Measurements from ENCODE around the gene ANKS1A. TPM values are rescaled to one million over a fixed set of nuclear protein-coding genes. Genes with fewer than 3 reads are reported as not detected.

Gene ANKS1A
- total and polyA plus RNA-seq, 10 donors: 5.1 to 68.9 (median 45.6) TPM

- TF ChIP-seq POLR2AphosphoS5 (IDR thresholded peaks at IDR 0.05) (no peak), POLR2A (IDR thresholded peaks at IDR 0.05) (no peak)
- TF ChIP-seq, protein P1, sequence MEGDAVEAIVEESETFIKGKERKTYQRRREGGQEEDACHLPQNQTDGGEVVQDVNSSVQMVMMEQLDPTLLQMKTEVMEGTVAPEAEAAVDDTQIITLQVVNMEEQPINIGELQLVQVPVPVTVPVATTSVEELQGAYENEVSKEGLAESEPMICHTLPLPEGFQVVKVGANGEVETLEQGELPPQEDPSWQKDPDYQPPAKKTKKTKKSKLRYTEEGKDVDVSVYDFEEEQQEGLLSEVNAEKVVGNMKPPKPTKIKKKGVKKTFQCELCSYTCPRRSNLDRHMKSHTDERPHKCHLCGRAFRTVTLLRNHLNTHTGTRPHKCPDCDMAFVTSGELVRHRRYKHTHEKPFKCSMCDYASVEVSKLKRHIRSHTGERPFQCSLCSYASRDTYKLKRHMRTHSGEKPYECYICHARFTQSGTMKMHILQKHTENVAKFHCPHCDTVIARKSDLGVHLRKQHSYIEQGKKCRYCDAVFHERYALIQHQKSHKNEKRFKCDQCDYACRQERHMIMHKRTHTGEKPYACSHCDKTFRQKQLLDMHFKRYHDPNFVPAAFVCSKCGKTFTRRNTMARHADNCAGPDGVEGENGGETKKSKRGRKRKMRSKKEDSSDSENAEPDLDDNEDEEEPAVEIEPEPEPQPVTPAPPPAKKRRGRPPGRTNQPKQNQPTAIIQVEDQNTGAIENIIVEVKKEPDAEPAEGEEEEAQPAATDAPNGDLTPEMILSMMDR (IDR thresholded peaks at IDR 0.05 in 8 of 11, conservative IDR thresholded peaks at IDR 0.05 in 3 of 11): no peak
- DNase-seq: no peak
- peak overlapping the region in 2 of 8 donors; percentile 7 to 72 for H3K27ac ChIP-seq
- H3K4me3 ChIP-seq: no peak overlapping the region
- 59 to 68% (median 64%) methylated on average over 7 to 8 of the region's 8 CpGs for WGBS, 5 donors
- no peaks in the 10 kb centered on the region for H3K27me3 ChIP-seq (replicated peaks in 1 of 7)
- no peaks in the 10 kb centered on the region for H3K9me3 ChIP-seq
- intact Hi-C loops (cut with DNase I; ENCODE audit: low total_unique reads): no loop called here
- peaks cover 0 to 88% (median 0%) of the 10 kb centered on the region in 6 donors for H3K36me3 ChIP-seq
- peaks cover 8 to 77% (median 49%) of the 10 kb centered on the region in 6 donors for H3K4me1 ChIP-seq
Measured at GRCh38 chr6:35036828-35037663, 148.0 kb downstream of the ANKS1A start.

GRCh38 chr6:35037664-35038038 is 148.6 kb downstream of the ANKS1A start:
- TF ChIP-seq POLR2A (IDR thresholded peaks at IDR 0.05): no peak
- TF ChIP-seq POLR2AphosphoS5 (IDR thresholded peaks at IDR 0.05): no peak
- TF ChIP-seq, protein P1 (IDR thresholded peaks at IDR 0.05 in 8 of 11, conservative IDR thresholded peaks at IDR 0.05 in 3 of 11): no peak
- no peaks in the 10 kb centered on the region for H3K9me3 ChIP-seq
- intact Hi-C loops (cut with DNase I; ENCODE audit: low total_unique reads): no loop called here
- 60 to 87% (median 80%) methylated on average over 2 of the region's 2 CpGs for WGBS, 5 donors
- H3K27me3 ChIP-seq (replicated peaks in 1 of 7): no peaks in the 10 kb centered on the region
- H3K36me3 ChIP-seq: peaks cover 0 to 89% (median 0%) of the 10 kb centered on the region in 6 donors
- no peak for DNase-seq
- peaks cover 8 to 83% (median 51%) of the 10 kb centered on the region in 6 donors for H3K4me1 ChIP-seq
- peak overlapping the region in 2 of 8 donors; percentile 7 to 21 for H3K27ac ChIP-seq
- no peak overlapping the region for H3K4me3 ChIP-seq

DNA sequence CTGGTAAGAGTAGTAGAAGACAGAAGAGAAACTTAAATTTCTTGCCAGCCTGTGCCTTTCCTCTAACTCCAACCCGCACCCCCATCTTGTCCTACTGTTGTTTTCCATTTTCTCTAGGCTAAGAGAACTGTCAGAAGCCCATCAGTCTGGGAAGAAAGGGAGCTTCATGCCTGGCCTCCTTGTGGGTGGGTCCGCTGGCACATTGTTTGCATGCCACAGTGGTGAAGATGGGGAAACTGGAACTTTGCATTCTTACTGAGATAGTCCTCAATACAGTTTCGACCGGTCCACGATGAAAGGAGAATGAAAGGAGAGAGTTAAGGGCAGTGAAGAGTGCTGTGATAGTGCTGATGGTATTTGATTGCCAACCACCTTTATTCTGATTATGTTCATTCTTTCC is 149.0 kb downstream of the ANKS1A start:
- DNase-seq: no peak
- intact Hi-C loops (cut with DNase I; ENCODE audit: low total_unique reads): no loop called here
- Histone ChIP-seq H3K4me1 (peaks cover 8 to 84% (median 52%) of the 10 kb centered on the region in 6 donors), H3K4me3 (no peak overlapping the region), H3K27ac (peak overlapping the region in 1 of 8 donors; percentile 21), H3K36me3 (peaks cover 0 to 92% (median 0%) of the 10 kb centered on the region in 6 donors), H3K9me3 (no peaks in the 10 kb centered on the region), H3K27me3 (replicated peaks in 1 of 7) (no peaks in the 10 kb centered on the region)
- TF ChIP-seq, protein P1 (IDR thresholded peaks at IDR 0.05 in 8 of 11, conservative IDR thresholded peaks at IDR 0.05 in 3 of 11): no peak
- TF ChIP-seq POLR2A (IDR thresholded peaks at IDR 0.05) (no peak), POLR2AphosphoS5 (IDR thresholded peaks at IDR 0.05) (no peak)
- WGBS, 5 donors: 91 to 98% (median 95%) methylated on average over 5 of the region's 5 CpGs

- Histone ChIP-seq H3K27ac (peak overlapping the region in 3 of 8 donors; percentile 25 to 89 (median 79)), H3K4me1 (peaks cover 11 to 84% (median 55%) of the 10 kb centered on the region in 6 donors)
- intact Hi-C loops (cut with DNase I; ENCODE audit: low total_unique reads): no loop called here
Measured at GRCh38 chr6:35040398-35040797, 151.3 kb downstream of the ANKS1A start.

More at GRCh38 chr6:35040398-35040797, 151.3 kb downstream of the ANKS1A start:
- Histone ChIP-seq H3K27me3 (replicated peaks in 1 of 7) (no peaks in the 10 kb centered on the region), H3K36me3 (peaks cover 0 to 81% (median 0%) of the 10 kb centered on the region in 6 donors), H3K9me3 (no peaks in the 10 kb centered on the region), H3K4me3 (no peak overlapping the region)
- WGBS, 5 donors: 81 to 91% (median 83%) methylated on average over 1 of the region's 1 CpG
- DNase-seq: no peak
- TF ChIP-seq, protein P1 (IDR thresholded peaks at IDR 0.05 in 8 of 11, conservative IDR thresholded peaks at IDR 0.05 in 3 of 11): no peak
- TF ChIP-seq POLR2AphosphoS5 (IDR thresholded peaks at IDR 0.05): no peak
- no peak for TF ChIP-seq POLR2A (IDR thresholded peaks at IDR 0.05)
